ENCODE measurements around the gene REXO4. TPM values are rescaled to one million over a fixed set of nuclear protein-coding genes. Genes with fewer than 3 reads are reported as not detected.

The REXO4 gene
- polyA plus RNA-seq, 1 of the 3 experiments (the other 2 are of a cell fraction) = 37.3 TPM

DNA sequence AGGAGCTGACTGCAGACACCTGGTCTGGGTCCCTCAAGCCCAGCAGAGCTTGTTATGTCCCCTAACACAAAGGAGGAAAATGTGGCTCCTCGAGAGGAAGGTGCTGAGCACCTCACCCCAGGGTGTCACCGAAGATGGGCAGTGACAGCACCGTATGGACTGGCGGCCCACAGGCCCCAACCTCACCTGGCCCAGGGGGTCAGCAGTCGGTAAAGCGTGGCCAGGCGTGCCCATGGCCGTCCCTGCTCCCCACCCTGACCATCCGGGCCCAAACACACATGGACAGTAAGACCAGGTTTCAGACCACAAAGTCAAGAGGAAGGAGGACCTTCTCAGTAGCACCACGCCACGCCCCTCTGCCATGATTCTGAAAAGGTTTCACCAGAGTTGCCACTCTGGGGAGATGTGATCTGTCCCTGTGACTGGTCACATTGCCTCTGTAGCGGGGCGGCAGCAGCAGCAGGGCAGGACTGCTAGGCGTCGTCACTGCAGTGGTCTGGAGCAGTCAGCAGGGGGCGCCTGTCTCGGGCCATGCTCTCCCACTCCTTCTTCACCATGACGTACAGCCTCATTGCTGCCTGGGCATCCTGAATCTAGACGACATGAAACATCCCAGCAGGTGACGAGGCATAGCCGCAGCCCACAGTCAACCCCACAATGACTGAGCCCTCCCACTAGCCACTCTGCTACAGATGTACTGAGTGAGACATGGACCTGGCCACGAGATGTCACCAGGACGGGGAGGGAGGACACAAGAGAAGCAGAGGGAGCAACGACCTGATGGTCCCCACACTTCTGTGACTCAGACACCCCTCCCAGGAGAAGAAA lies 11.1 kb downstream of the REXO4 start (continued):
- no peak for TF ChIP-seq EZH2phosphoT487 (IDR thresholded peaks at IDR 0.05; ENCODE audit: borderline replicate concordance, low read depth)
- TF ChIP-seq, protein P1, sequence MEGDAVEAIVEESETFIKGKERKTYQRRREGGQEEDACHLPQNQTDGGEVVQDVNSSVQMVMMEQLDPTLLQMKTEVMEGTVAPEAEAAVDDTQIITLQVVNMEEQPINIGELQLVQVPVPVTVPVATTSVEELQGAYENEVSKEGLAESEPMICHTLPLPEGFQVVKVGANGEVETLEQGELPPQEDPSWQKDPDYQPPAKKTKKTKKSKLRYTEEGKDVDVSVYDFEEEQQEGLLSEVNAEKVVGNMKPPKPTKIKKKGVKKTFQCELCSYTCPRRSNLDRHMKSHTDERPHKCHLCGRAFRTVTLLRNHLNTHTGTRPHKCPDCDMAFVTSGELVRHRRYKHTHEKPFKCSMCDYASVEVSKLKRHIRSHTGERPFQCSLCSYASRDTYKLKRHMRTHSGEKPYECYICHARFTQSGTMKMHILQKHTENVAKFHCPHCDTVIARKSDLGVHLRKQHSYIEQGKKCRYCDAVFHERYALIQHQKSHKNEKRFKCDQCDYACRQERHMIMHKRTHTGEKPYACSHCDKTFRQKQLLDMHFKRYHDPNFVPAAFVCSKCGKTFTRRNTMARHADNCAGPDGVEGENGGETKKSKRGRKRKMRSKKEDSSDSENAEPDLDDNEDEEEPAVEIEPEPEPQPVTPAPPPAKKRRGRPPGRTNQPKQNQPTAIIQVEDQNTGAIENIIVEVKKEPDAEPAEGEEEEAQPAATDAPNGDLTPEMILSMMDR (IDR thresholded peaks at IDR 0.05) = peak; percentile 89
- TF ChIP-seq EP300 (IDR thresholded peaks at IDR 0.05; ENCODE audit: borderline replicate concordance in 1 of 2, low read depth in 1 of 2, low read length in 1 of 2) = no peak
- peak; percentile 72 for TF ChIP-seq RAD21 (IDR thresholded peaks at IDR 0.05; ENCODE audit: low read length)
- TF ChIP-seq, protein P2, sequence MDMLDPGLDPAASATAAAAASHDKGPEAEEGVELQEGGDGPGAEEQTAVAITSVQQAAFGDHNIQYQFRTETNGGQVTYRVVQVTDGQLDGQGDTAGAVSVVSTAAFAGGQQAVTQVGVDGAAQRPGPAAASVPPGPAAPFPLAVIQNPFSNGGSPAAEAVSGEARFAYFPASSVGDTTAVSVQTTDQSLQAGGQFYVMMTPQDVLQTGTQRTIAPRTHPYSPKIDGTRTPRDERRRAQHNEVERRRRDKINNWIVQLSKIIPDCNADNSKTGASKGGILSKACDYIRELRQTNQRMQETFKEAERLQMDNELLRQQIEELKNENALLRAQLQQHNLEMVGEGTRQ (IDR thresholded peaks at IDR 0.05; ENCODE audit: borderline replicate concordance, low read depth, low read length) = no peak
- TF ChIP-seq MXI1 (IDR thresholded peaks at IDR 0.05; ENCODE audit: low read depth, low read length) = peak; percentile 53; the same call in 1 of the 2 replicates
- TF ChIP-seq RFX5 (IDR thresholded peaks at IDR 0.05; ENCODE audit: low read length) = no peak
- TF ChIP-seq FOXJ3 (CRISPR knock-in tag; IDR thresholded peaks at IDR 0.05) = no peak
- TF ChIP-seq TEAD4 (IDR thresholded peaks at IDR 0.05; ENCODE audit: borderline replicate concordance, insufficient read depth) = no peak
- peak; percentile 87 for TF ChIP-seq SMC3 (IDR thresholded peaks at IDR 0.05; ENCODE audit: low read depth, low read length)
- TF ChIP-seq ELF1 (IDR thresholded peaks at IDR 0.05) = no peak
- TF ChIP-seq, protein P3, sequence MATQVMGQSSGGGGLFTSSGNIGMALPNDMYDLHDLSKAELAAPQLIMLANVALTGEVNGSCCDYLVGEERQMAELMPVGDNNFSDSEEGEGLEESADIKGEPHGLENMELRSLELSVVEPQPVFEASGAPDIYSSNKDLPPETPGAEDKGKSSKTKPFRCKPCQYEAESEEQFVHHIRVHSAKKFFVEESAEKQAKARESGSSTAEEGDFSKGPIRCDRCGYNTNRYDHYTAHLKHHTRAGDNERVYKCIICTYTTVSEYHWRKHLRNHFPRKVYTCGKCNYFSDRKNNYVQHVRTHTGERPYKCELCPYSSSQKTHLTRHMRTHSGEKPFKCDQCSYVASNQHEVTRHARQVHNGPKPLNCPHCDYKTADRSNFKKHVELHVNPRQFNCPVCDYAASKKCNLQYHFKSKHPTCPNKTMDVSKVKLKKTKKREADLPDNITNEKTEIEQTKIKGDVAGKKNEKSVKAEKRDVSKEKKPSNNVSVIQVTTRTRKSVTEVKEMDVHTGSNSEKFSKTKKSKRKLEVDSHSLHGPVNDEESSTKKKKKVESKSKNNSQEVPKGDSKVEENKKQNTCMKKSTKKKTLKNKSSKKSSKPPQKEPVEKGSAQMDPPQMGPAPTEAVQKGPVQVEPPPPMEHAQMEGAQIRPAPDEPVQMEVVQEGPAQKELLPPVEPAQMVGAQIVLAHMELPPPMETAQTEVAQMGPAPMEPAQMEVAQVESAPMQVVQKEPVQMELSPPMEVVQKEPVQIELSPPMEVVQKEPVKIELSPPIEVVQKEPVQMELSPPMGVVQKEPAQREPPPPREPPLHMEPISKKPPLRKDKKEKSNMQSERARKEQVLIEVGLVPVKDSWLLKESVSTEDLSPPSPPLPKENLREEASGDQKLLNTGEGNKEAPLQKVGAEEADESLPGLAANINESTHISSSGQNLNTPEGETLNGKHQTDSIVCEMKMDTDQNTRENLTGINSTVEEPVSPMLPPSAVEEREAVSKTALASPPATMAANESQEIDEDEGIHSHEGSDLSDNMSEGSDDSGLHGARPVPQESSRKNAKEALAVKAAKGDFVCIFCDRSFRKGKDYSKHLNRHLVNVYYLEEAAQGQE (IDR thresholded peaks at IDR 0.05; ENCODE audit: low read depth, low read length) = no peak
